Esophagus squamous epithelium (tissue), 4 donors: Measurements from ENCODE around the gene SYTL3.

Experiments
- CTCF ChIP-seq, 6 experiments: fragments of 450-650 bp in 4 of 6; fragments of 200-600 bp in 2 of 6; sonication (generic) in 2 of 6; IDR thresholded peaks; one replicate each; pipeline ENCODE4 v1.5.1; 2016 to 2019; ENCODE audit warnings: antibody characterized with exemption in 6 of 6, mild to moderate bottlenecking in 4 of 6, moderate library complexity in 4 of 6
- POLR2A ChIP-seq, 4 donors: fragments of 450-650 bp; IDR thresholded peaks; one replicate each; pipeline ENCODE4 v1.6.1; 2017; ENCODE audit warnings: antibody characterized with exemption in 4 of 4, mild to moderate bottlenecking in 4 of 4, moderate library complexity in 3 of 4

GRCh38 chr6:158610319-158610968, 39.4 kb upstream of the SYTL3 start:
- TF ChIP-seq CTCF (IDR thresholded peaks at IDR 0.05) (no peak), POLR2A (IDR thresholded peaks at IDR 0.05) (no peak)
